GM10248 (cell line): ENCODE data around the gene GCC2.

ENCODE experiments used
- CTCF ChIA-PET: fragments of 300-600 bp; sonication (Branson Sonifier 250); formaldehyde crosslinking; extraction: SDS; loops from one replicate; lab custom pipeline; 2021; ENCODE audit warnings: antibody characterized with exemption; lab: Yijun Ruan, JAX
- POLR2A ChIA-PET: fragments of 350-650 bp; sonication (Branson Sonifier 250); formaldehyde crosslinking; extraction: SDS; loops from one replicate; lab custom pipeline; 2020; ENCODE audit warnings: antibody characterized with exemption; lab: Yijun Ruan, JAX
- DNase-seq: peaks from one replicate; pipeline ENCODE4 v3.0.0; 2012; ENCODE audit errors: extremely low spot score
- TF ChIP-seq, protein P1 (sequence below): IDR thresholded peaks from 2 replicates; pipeline ENCODE4 v1.5.1; 2012; ENCODE audit warnings: mild to moderate bottlenecking, low read depth; ENCODE audit errors: extremely low read depth, missing control alignments, control extremely low read depth

Gene GCC2

GRCh38 chr2:108407864-108408729, 40.9 kb upstream of the GCC2 start:
- ChIA-PET CTCF (interaction anchor here (1.0 kb wide), 1 partner anchor 13 kb away, joined by 3 read pairs; no protein-coding TSS in a partner anchor), POLR2A (no interaction called here)
- DNase-seq: no peak
- TF ChIP-seq, protein P1, sequence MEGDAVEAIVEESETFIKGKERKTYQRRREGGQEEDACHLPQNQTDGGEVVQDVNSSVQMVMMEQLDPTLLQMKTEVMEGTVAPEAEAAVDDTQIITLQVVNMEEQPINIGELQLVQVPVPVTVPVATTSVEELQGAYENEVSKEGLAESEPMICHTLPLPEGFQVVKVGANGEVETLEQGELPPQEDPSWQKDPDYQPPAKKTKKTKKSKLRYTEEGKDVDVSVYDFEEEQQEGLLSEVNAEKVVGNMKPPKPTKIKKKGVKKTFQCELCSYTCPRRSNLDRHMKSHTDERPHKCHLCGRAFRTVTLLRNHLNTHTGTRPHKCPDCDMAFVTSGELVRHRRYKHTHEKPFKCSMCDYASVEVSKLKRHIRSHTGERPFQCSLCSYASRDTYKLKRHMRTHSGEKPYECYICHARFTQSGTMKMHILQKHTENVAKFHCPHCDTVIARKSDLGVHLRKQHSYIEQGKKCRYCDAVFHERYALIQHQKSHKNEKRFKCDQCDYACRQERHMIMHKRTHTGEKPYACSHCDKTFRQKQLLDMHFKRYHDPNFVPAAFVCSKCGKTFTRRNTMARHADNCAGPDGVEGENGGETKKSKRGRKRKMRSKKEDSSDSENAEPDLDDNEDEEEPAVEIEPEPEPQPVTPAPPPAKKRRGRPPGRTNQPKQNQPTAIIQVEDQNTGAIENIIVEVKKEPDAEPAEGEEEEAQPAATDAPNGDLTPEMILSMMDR: no peak

GRCh38 chr2:108409768-108410167, 39.2 kb upstream of the GCC2 start:
- POLR2A ChIA-PET: no interaction called here
- CTCF ChIA-PET: no interaction called here
- DNase-seq: no peak
- TF ChIP-seq, protein P1: no peak

DNA sequence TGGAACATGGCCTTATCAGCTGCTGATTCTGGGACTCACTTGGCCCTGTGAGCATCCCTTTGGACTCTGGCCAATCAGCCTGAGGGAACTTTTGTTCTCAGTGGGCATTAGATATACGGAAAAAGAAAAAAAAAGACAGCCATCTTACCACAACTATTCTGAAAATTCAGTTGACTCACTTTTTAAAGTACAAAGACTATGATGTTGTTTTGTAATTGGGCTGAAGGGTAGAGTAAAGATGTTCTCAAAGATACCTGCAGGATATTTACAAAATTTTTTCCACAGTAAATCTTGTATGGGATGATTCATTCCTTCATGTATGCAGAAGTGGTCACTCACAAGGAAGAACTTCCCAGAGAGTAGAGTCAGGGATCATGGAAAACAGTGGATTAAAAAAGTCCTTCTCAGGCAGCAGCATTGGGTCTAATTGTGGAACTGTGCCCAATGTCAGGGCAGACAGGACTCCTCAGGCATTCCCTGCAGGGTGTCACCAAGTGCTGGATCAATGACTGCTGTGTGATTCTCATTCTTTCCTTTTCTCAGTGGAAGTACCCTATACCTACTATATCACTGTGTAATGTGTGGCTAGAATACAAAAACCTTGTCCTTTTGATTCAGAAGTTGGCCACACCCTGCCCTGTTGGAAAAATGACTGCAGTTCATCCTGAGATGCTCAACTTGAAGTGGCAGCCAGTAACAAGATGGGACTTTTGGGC, 35.9 kb upstream of the GCC2 start:
- TF ChIP-seq, protein P1: no peak
- POLR2A ChIA-PET: no interaction called here
- no peak for DNase-seq
- CTCF ChIA-PET: interaction anchor here (1.6 kb wide), 1 partner anchor 171 kb away, joined by 4 read pairs; no protein-coding TSS in a partner anchor

DNA sequence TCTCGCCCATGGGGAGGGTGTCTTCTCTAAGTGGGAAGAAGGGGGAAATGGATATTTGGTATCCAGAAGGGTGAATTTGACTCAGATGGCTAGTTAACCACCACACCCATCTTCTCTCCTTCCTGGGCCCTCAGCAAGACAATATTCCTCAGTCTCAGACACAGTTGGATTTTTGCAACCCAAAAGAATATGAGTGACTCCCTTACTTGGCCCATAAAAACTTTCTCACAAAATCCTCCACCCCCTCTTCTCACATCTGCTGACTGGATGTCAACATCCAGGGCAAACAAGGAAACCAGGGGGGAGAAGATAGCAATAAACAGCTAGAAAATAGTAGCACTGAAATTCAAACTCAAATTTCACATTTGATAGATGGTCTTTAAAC, 35.3 kb upstream of the GCC2 start:
- ChIA-PET CTCF (no interaction called here), POLR2A (no interaction called here)
- no peak for DNase-seq
- TF ChIP-seq, protein P1: no peak

- ChIA-PET POLR2A (no interaction called here), CTCF (no interaction called here)
- no peak for DNase-seq
- TF ChIP-seq, protein P1: no peak
Measured at GRCh38 chr2:108414256-108414876, 34.6 kb upstream of the GCC2 start.

- ChIA-PET POLR2A (no interaction called here), CTCF (no interaction called here)
- TF ChIP-seq, protein P1: no peak
- no peak for DNase-seq
Measured at GRCh38 chr2:108414945-108415344, 34.1 kb upstream of the GCC2 start.
